ENCODE measurements around the gene TRAPPC11. TPM values are rescaled to one million over a fixed set of nuclear protein-coding genes. Genes with fewer than 3 reads are reported as not detected.
A peak's percentile ranks its signal among the peaks of the same experiment; 100 is the strongest.

The TRAPPC11 gene
- total and polyA plus RNA-seq, 2 of the 13 experiments (the other 11 are each of a cell fraction or from before 2014, with no cell fraction given): 18.0 to 23.2 TPM

GRCh38 chr4:183618681-183619080, 40.4 kb upstream of the TRAPPC11 start (continued):
- TF ChIP-seq SPEN (CRISPR knock-in tag; IDR thresholded peaks at IDR 0.05; ENCODE audit: low read depth): peak; percentile 64
- peak; percentile 87 for TF ChIP-seq ZNF232 (CRISPR knock-in tag; IDR thresholded peaks at IDR 0.05; ENCODE audit: borderline replicate concordance)
- peak; percentile 48 for TF ChIP-seq ASH2L (IDR thresholded peaks at IDR 0.05; ENCODE audit: insufficient read length, low read depth, low read length)
- TF ChIP-seq ZNF788 (CRISPR knock-in tag; IDR thresholded peaks at IDR 0.05; ENCODE audit: borderline replicate concordance): peak; percentile 51; the same call in 1 of the 2 replicates
- TF ChIP-seq PATZ1 (CRISPR knock-in tag; IDR thresholded peaks at IDR 0.05): peak; percentile 67
- TF ChIP-seq PHF5A (CRISPR knock-in tag; IDR thresholded peaks at IDR 0.05; ENCODE audit: low read depth, unreplicated experiment): no peak
- TF ChIP-seq REPIN1 (CRISPR knock-in tag; IDR thresholded peaks at IDR 0.05; ENCODE audit: borderline replicate concordance, low read depth): no peak
- no peak for TF ChIP-seq ZFAT (CRISPR knock-in tag; conservative IDR thresholded peaks at IDR 0.05)
- peak; percentile 87 for TF ChIP-seq ISL2 (CRISPR knock-in tag; IDR thresholded peaks at IDR 0.05)
- TF ChIP-seq KDM1A (CRISPR knock-in tag; IDR thresholded peaks at IDR 0.05): peak; percentile 79
- no peak for TF ChIP-seq ZNF878 (CRISPR knock-in tag; IDR thresholded peaks at IDR 0.05)
- peak; percentile 41; the same call in 1 of the 2 replicates for TF ChIP-seq ZBTB7B (CRISPR knock-in tag; IDR thresholded peaks at IDR 0.05)
- no peak for TF ChIP-seq ZBTB8A (CRISPR knock-in tag; IDR thresholded peaks at IDR 0.05; ENCODE audit: borderline replicate concordance, low read depth)
- TF ChIP-seq ZNF577 (CRISPR knock-in tag; IDR thresholded peaks at IDR 0.05; ENCODE audit: borderline replicate concordance, low read depth): no peak
- TF ChIP-seq, protein P1, sequence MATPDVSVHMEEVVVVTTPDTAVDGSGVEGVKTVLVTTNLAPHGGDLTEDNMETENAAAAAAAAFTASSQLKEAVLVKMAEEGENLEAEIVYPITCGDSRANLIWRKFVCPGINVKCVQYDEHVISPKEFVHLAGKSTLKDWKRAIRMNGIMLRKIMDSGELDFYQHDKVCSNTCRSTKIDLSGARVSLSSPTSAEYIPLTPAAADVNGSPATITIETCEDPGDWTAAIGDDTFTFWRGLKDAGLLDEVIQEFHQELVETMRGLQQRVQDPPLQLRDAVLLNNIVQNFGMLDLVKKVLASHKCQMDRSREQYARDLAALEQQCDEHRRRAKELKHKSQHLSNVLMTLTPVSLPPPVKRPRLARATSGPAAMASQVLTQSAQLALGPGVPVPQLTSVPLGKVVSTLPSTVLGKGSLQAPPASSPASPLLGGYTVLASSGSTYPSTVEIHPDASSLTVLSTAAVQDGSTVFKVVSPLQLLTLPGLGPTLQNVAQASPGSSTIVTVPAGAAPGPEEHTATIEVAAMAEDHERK (CRISPR knock-in tag; IDR thresholded peaks at IDR 0.05; ENCODE audit: low read depth): no peak
- peak; percentile 30; the same call in 1 of the 2 replicates for TF ChIP-seq MEIS1 (CRISPR knock-in tag; IDR thresholded peaks at IDR 0.05; ENCODE audit: borderline replicate concordance)
- TF ChIP-seq ZNF142 (CRISPR knock-in tag; IDR thresholded peaks at IDR 0.05): no peak
- no peak for TF ChIP-seq NFRKB (IDR thresholded peaks at IDR 0.05)
- no peak for TF ChIP-seq CAMTA2 (CRISPR knock-in tag; IDR thresholded peaks at IDR 0.05; ENCODE audit: borderline replicate concordance)
- TF ChIP-seq SAFB2 (CRISPR knock-in tag; IDR thresholded peaks at IDR 0.05; ENCODE audit: borderline replicate concordance, low read depth): no peak
- no peak for TF ChIP-seq TAF15 (IDR thresholded peaks at IDR 0.05; ENCODE audit: low read depth, low read length, poor library complexity, severe bottlenecking)
- peak; percentile 83 for TF ChIP-seq FOSL2 (CRISPR knock-in tag; IDR thresholded peaks at IDR 0.05)
- TF ChIP-seq ELF3 (CRISPR knock-in tag; IDR thresholded peaks at IDR 0.05): peak; percentile 62
